GM12875 (cell line): Measurements from ENCODE around the gene ATP11B.

Source experiments
- H3K4me3 ChIP-seq: one replicate; pipeline ENCODE4 v1.5.1; 2011; ENCODE audit warnings: low read depth, low read length, control low read depth
- CTCF ChIP-seq: IDR thresholded peaks from 2 replicates; pipeline ENCODE4 v1.5.1; 2011; ENCODE audit warnings: low read depth, mild to moderate bottlenecking, control low read depth, inconsistent platforms, low read length, moderate library complexity, borderline replicate concordance; ENCODE audit not compliant: insufficient read depth

Gene ATP11B

GRCh38 chr3:182910936-182911781 is 117.9 kb downstream of the ATP11B start:
- TF ChIP-seq CTCF, result no peak
- no peak overlapping the region for H3K4me3 ChIP-seq

- TF ChIP-seq CTCF, result no peak
- no peak overlapping the region for H3K4me3 ChIP-seq
Observed at GRCh38 chr3:182911782-182912111, 118.4 kb downstream of the ATP11B start.

- H3K4me3 ChIP-seq, result no peak overlapping the region
- no peak for TF ChIP-seq CTCF
Observed at GRCh38 chr3:182912474-182912873, 119.2 kb downstream of the ATP11B start.

GRCh38 chr3:182913889-182914288 is 120.6 kb downstream of the ATP11B start:
- no peak overlapping the region for H3K4me3 ChIP-seq
- no peak for TF ChIP-seq CTCF

GRCh38 chr3:182914341-182914740 is 121.0 kb downstream of the ATP11B start:
- TF ChIP-seq CTCF, result no peak
- H3K4me3 ChIP-seq, result no peak overlapping the region

- no peak for TF ChIP-seq CTCF
- no peak overlapping the region for H3K4me3 ChIP-seq
Observed at GRCh38 chr3:182917134-182917533, 123.8 kb downstream of the ATP11B start.

- H3K4me3 ChIP-seq, result no peak overlapping the region
- TF ChIP-seq CTCF, result no peak
Observed at GRCh38 chr3:182919866-182920357, 126.6 kb downstream of the ATP11B start.
